Dendritic cell treated with granulocyte-macrophage colony-stimulating factor and Interleukin-4, amounts not matched to agents 40 ng/mL and 50 ng/mL, for 4 days (primary cell): ENCODE data around the gene LIPE.
"Not testable (repeated sequence)": the region's sequence is repeated elsewhere in the genome, so short reads cannot be mapped to it uniquely, and the experiment has no call there.

ENCODE experiments used
- H3K27ac Mint-ChIP-seq: one replicate; pipeline ENCODE4 v1.8.0; 2022; ENCODE audit warnings: mild to moderate bottlenecking, mixed read lengths
- H3K27me3 Mint-ChIP-seq: one replicate; pipeline ENCODE4 v1.8.0; 2022; ENCODE audit warnings: mild to moderate bottlenecking, mixed read lengths
- H3K36me3 Mint-ChIP-seq: one replicate; pipeline ENCODE4 v1.8.0; 2022; ENCODE audit warnings: low read depth, mixed read lengths
- H3K4me1 Mint-ChIP-seq: one replicate; pipeline ENCODE4 v1.8.0; 2022; ENCODE audit warnings: low read depth, mixed read lengths
- H3K4me3 Mint-ChIP-seq: one replicate; pipeline ENCODE4 v1.8.0; 2022; ENCODE audit warnings: mild to moderate bottlenecking, moderate library complexity, mixed read lengths
- H3K9me3 Mint-ChIP-seq: one replicate; pipeline ENCODE4 v1.8.0; 2022; ENCODE audit warnings: mixed read lengths
- intact Hi-C: fragments of 100-400 bp; cut with micrococcal nuclease; formaldehyde crosslinking; loops from one replicate; pipeline ENCODE4 v1.15.0; 2022

The LIPE gene

GRCh38 chr19:42461231-42461630 lies 34.0 kb upstream of the LIPE start:
- peaks cover 26% of the 10 kb centered on the region for H3K27me3 Mint-ChIP-seq
- intact Hi-C loops, H3K9me3 Mint-ChIP-seq, H3K36me3 Mint-ChIP-seq, H3K4me3 Mint-ChIP-seq, H3K27ac Mint-ChIP-seq: not testable (repeated sequence)
- peaks cover 18% of the 10 kb centered on the region for H3K4me1 Mint-ChIP-seq

GRCh38 chr19:42459926-42460325 lies 32.7 kb upstream of the LIPE start:
- H3K4me1 Mint-ChIP-seq: peaks cover 24% of the 10 kb centered on the region
- H3K4me3 Mint-ChIP-seq: no peak overlapping the region
- intact Hi-C loops: loop anchor here (5.0 kb wide), 1 partner anchor 37 kb away; no protein-coding TSS in a partner anchor
- H3K36me3 Mint-ChIP-seq: no peaks in the 10 kb centered on the region
- no peak overlapping the region for H3K27ac Mint-ChIP-seq
- peaks cover 28% of the 10 kb centered on the region for H3K27me3 Mint-ChIP-seq
- H3K9me3 Mint-ChIP-seq: no peaks in the 10 kb centered on the region

GRCh38 chr19:42455621-42456081 lies 28.5 kb upstream of the LIPE start:
- Mint-ChIP-seq H3K4me1 (peaks cover 35% of the 10 kb centered on the region), H3K9me3 (no peaks in the 10 kb centered on the region), H3K36me3 (no peaks in the 10 kb centered on the region), H3K4me3 (no peak overlapping the region), H3K27me3 (peaks cover 50% of the 10 kb centered on the region), H3K27ac (no peak overlapping the region)
- intact Hi-C loops: loop anchor here (5.0 kb wide), 1 partner anchor 42 kb away; no protein-coding TSS in a partner anchor

GRCh38 chr19:42455086-42455485 lies 27.9 kb upstream of the LIPE start:
- no peak overlapping the region for H3K4me3 Mint-ChIP-seq
- intact Hi-C loops: loop anchor here (5.0 kb wide), 1 partner anchor 42 kb away; no protein-coding TSS in a partner anchor
- H3K27me3 Mint-ChIP-seq: peaks cover 49% of the 10 kb centered on the region
- peaks cover 35% of the 10 kb centered on the region for H3K4me1 Mint-ChIP-seq
- H3K9me3 Mint-ChIP-seq: no peaks in the 10 kb centered on the region
- H3K36me3 Mint-ChIP-seq: no peaks in the 10 kb centered on the region
- no peak overlapping the region for H3K27ac Mint-ChIP-seq

- Mint-ChIP-seq H3K9me3 (no peaks in the 10 kb centered on the region), H3K27ac (no peak overlapping the region), H3K4me3 (no peak overlapping the region), H3K27me3 (peaks cover 37% of the 10 kb centered on the region), H3K36me3 (no peaks in the 10 kb centered on the region), H3K4me1 (peaks cover 35% of the 10 kb centered on the region)
- intact Hi-C loops: no loop called here
Measured at GRCh38 chr19:42452590-42452989, 25.4 kb upstream of the LIPE start.

GRCh38 chr19:42450314-42450934 lies 23.2 kb upstream of the LIPE start:
- H3K9me3 Mint-ChIP-seq: no peaks in the 10 kb centered on the region
- no peak overlapping the region for H3K27ac Mint-ChIP-seq
- peaks cover 23% of the 10 kb centered on the region for H3K4me1 Mint-ChIP-seq
- no peak overlapping the region for H3K4me3 Mint-ChIP-seq
- intact Hi-C loops: loop anchor here (1.0 kb wide), 2 partner anchors 79 to 146 kb away; no protein-coding TSS in a partner anchor
- peaks cover 36% of the 10 kb centered on the region for H3K27me3 Mint-ChIP-seq
- no peaks in the 10 kb centered on the region for H3K36me3 Mint-ChIP-seq

GRCh38 chr19:42448306-42448705 lies 21.1 kb upstream of the LIPE start:
- H3K36me3 Mint-ChIP-seq, H3K4me3 Mint-ChIP-seq, H3K27ac Mint-ChIP-seq, H3K4me1 Mint-ChIP-seq, intact Hi-C loops, H3K9me3 Mint-ChIP-seq: not testable (repeated sequence)
- peaks cover 38% of the 10 kb centered on the region for H3K27me3 Mint-ChIP-seq

- intact Hi-C loops: no loop called here
- H3K9me3 Mint-ChIP-seq: no peaks in the 10 kb centered on the region
- no peak overlapping the region for H3K27ac Mint-ChIP-seq
- H3K27me3 Mint-ChIP-seq: peaks cover 33% of the 10 kb centered on the region
- H3K36me3 Mint-ChIP-seq: no peaks in the 10 kb centered on the region
- no peak overlapping the region for H3K4me3 Mint-ChIP-seq
- H3K4me1 Mint-ChIP-seq: peaks cover 5% of the 10 kb centered on the region
Measured at GRCh38 chr19:42445948-42446347, 18.8 kb upstream of the LIPE start.

GRCh38 chr19:42443944-42444398 lies 16.8 kb upstream of the LIPE start:
- Mint-ChIP-seq H3K4me1 (peaks cover 12% of the 10 kb centered on the region), H3K4me3 (no peak overlapping the region), H3K27ac (no peak overlapping the region), H3K27me3 (peaks cover 44% of the 10 kb centered on the region), H3K9me3 (no peaks in the 10 kb centered on the region), H3K36me3 (no peaks in the 10 kb centered on the region)
- intact Hi-C loops: no loop called here

- Mint-ChIP-seq H3K27ac (no peak within 1 kb of the TSS), H3K4me3 (no peak within 1 kb of the TSS), H3K9me3 (no peaks in the 10 kb centered on the region), H3K27me3 (peaks cover 44% of the 10 kb centered on the region), H3K4me1 (peaks cover 19% of the 10 kb centered on the region), H3K36me3 (no peaks in the 10 kb centered on the region)
- intact Hi-C loops: no loop called here
Measured at GRCh38 chr19:42442833-42443232, 15.6 kb upstream of the LIPE start, which contains the start of gene CXCL17. CXCL17 (minus strand) TSS chr19:42442946; CDS start chr19:42442832, 114 bp downstream.

- Mint-ChIP-seq H3K27me3 (peaks cover 44% of the 10 kb centered on the region), H3K27ac (no peak overlapping the region), H3K9me3 (no peaks in the 10 kb centered on the region), H3K4me3 (no peak overlapping the region), H3K4me1 (peaks cover 24% of the 10 kb centered on the region), H3K36me3 (no peaks in the 10 kb centered on the region)
- intact Hi-C loops: no loop called here
Measured at GRCh38 chr19:42441049-42441445, 13.9 kb upstream of the LIPE start.

- Mint-ChIP-seq H3K27me3 (peaks cover 41% of the 10 kb centered on the region), H3K36me3 (no peaks in the 10 kb centered on the region), H3K4me1 (peaks cover 24% of the 10 kb centered on the region), H3K9me3 (no peaks in the 10 kb centered on the region), H3K27ac (no peak overlapping the region), H3K4me3 (no peak overlapping the region)
- intact Hi-C loops: no loop called here
Measured at GRCh38 chr19:42440357-42441048, 13.3 kb upstream of the LIPE start.

- intact Hi-C loops: loop anchor here (10.0 kb wide), 1 partner anchor 331 kb away; no protein-coding TSS in a partner anchor
- H3K27me3 Mint-ChIP-seq: peaks cover 18% of the 10 kb centered on the region
- peaks cover 20% of the 10 kb centered on the region for H3K4me1 Mint-ChIP-seq
- H3K36me3 Mint-ChIP-seq: no peaks in the 10 kb centered on the region
- no peaks in the 10 kb centered on the region for H3K9me3 Mint-ChIP-seq
- H3K4me3 Mint-ChIP-seq: no peak overlapping the region
- H3K27ac Mint-ChIP-seq: no peak overlapping the region
Measured at GRCh38 chr19:42436006-42436405, 8.8 kb upstream of the LIPE start.

- Mint-ChIP-seq H3K27ac (no peak overlapping the region), H3K9me3 (no peaks in the 10 kb centered on the region), H3K36me3 (no peaks in the 10 kb centered on the region), H3K27me3 (peaks cover 15% of the 10 kb centered on the region), H3K4me1 (peaks cover 13% of the 10 kb centered on the region), H3K4me3 (no peak overlapping the region)
- intact Hi-C loops: loop anchor here (10.0 kb wide), 1 partner anchor 331 kb away; no protein-coding TSS in a partner anchor
Measured at GRCh38 chr19:42435316-42435715, 8.1 kb upstream of the LIPE start.
